ENCODE data around the gene CALD1.

CALD1 gene

DNA sequence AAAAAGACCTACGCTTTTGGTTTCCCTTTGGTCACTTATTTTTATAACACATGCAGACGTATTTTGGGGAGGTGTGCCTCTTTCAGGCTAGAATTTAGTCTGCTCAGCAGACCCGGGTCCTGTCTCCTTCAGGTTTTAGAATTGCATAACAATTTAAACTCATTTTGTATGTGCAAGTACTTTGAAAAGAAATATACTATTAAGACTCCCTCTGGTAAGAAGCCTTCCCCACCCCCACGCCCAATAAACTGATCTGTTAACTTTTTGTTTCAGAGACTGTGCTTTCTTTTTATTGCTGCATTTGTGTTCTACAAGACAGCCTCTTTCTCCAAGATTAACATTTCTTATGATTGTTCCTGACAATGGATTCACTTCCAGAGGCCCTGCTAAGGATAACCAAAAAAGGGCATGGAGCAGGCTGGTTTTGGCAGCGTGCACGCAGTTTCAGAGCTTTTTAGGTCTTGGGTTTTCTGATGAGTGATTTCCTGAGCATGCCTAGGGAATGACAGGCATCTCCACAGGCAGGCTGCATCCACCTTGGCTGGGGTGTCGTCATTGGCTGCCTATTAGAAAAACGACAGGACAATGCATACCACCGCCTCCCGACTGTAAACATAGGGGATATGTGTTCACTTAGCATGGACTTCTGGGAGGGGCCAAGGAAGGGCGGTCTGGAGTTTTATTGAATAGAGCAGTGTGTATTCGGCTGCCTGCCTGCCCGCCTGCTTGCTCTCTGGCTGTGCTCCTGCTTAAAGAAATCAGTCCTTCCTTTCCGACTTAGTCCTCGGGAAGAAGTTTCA is at the start of gene CALD1:
Gene CALD1, plus strand, starts transcription at position 694 of the 800 bp plus-strand sequence. CDS start 88,100 bp downstream, outside the sequence.
- no peak for DNase-seq

DNA sequence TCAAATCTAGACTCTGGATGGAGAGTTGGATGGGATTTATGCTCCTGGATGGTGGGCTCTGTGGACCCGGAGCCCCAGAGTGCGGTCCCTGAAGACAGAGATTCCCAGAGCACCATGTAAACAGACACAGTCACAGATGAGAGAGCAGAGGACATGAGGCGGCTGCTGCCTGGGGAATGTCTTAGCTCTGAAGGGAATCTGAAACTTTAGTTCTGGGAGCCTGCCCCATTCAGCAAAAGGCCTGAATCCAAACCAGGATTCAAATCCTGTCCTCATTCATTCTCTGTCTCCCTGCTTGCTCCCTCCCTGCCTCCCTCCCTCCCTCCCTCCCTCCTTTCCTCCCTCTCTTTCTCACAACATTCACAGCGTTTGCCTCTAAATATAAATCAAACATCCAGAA is 49.5 kb upstream of the CALD1 start:
- DNase-seq, result no peak

DNA sequence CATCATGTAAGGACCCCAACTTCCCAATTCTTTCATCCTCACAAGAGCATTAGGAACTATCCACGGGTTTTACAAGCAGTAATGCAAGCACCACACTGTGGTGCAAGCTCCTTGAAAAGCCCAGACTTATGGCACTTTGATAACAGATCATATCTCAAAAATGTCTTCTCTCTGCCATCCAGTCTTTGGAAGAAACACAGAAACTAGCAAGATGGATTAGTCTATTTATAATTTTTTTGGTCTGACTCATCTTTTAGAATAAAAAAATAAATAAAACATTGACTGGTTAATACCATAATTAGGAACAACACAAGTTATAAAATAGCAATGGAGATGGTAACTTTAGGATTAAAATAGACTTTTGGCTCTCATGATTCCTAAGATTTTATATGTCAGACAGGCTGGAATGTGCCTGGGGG is 49.0 kb upstream of the CALD1 start:
- DNase-seq, result peak; percentile 14

DNA sequence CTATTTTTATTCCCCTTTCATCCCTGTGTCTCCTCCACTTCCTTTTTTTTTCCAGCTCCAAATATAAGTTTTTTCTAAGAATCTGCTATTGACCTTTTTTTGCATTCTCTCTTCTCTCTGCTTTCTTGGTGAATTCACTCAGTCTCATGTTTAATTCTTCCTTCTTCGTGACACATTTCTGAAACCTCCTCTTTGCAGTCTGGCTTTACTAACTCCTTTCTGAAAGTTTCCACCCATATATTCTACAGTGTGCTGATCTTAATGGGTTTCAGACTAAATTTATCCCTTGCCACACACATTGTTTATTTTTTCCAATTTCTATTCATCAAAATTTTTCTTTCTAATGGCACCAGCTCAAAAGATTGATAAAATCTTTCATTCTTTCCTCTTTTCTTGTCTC is 47.8 kb upstream of the CALD1 start:
- no peak for DNase-seq

DNA sequence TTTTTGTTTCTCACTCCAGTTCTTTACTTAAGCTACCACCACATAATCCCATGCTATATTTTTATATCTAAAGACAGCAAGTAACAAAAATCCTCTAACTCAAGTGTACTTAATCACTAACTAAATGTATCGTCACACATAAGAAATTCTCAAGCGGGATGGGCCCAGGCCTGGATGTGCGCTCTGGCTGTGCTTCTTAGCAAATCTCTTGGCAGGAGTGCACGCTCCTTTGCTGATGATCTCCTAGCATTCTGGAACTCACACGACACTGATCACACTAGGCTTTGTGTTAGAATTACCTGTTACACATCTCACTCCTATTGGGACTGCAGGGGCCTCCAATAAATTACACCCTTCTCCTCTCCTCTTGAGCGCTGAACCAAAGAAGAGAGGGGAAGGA is 46.7 kb upstream of the CALD1 start:
- DNase-seq, result no peak

GRCh38 chr7:134736381-134736780 is 43.1 kb upstream of the CALD1 start:
- DNase-seq, result no peak

GRCh38 chr7:134737566-134738345 is 41.7 kb upstream of the CALD1 start:
- DNase-seq, result peak; percentile 98

DNA sequence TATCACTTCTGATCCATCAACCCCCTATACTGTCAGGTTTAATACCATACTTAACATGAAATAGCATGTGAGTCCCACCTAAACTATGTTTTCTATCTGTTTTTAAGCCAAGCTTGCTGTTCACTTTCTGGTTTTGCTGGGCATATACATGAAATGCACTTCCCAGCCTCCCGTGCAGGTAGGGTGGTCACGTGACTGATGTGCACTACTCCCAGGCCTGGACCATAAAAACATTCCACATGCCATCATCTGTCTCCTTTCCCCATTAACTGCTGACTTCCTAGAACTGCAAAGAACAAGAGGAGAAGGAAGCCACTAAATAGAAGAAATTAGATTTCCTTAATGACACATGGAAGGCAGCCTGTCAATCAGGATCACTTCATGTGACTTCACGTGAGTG is 40.1 kb upstream of the CALD1 start:
- peak; percentile 23 for DNase-seq

GRCh38 chr7:134740376-134740775 is 39.1 kb upstream of the CALD1 start:
- DNase-seq, result no peak

GRCh38 chr7:134741907-134742635 is 37.4 kb upstream of the CALD1 start:
- no peak for DNase-seq

- no peak for DNase-seq
Observed at GRCh38 chr7:134742688-134743350, 36.6 kb upstream of the CALD1 start.

DNA sequence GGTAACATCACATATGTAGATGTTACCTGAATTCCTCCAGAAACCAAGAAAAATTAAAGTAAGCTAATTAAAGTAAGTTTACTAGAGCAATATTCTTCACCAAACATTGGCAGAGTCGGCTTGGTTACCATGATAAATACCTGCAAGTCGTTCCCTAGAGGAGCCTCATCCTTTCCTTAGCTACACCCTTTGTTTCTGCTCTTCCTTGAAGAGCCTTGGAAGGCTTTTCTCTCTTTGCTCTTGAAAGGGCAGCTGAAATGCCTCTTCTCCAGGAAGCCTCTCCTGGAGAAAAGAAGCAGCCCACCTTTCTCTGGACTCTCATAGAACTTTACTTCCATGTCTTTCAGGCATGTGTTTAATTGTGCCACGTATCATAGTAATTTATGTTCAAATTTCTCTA is 34.9 kb upstream of the CALD1 start:
- DNase-seq, result no peak

DNA sequence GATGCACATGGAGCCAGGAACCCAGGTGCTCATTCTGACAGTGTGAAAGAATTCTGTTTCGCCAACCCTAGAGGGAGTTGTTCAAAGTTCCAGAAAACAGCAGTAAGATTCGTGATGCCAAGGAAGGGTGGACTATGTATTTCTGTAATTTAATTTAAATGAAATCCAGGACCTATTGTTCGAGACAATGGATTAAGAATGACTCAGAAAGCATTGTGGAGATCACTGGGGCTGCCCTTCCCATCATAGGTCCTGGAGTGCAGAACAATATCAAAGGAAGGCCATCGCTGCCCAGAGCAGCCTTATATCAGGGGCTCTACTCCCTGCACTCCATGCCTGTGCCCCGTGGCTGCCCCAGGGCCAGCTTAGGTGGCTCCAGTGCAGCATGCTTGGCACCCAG is 32.1 kb upstream of the CALD1 start:
- no peak for DNase-seq

- DNase-seq, result peak; percentile 58
Observed at GRCh38 chr7:134750083-134751062, 29.1 kb upstream of the CALD1 start.

GRCh38 chr7:134752006-134752760 is 27.3 kb upstream of the CALD1 start:
- DNase-seq, result peak; percentile 59

- DNase-seq, result peak; percentile 49
Observed at GRCh38 chr7:134755422-134756022, 23.9 kb upstream of the CALD1 start.

GRCh38 chr7:134757938-134758337 is 21.5 kb upstream of the CALD1 start:
- no peak for DNase-seq

- DNase-seq, result no peak
Observed at GRCh38 chr7:134758981-134759380, 20.5 kb upstream of the CALD1 start.

GRCh38 chr7:134761266-134761665 is 18.2 kb upstream of the CALD1 start:
- no peak for DNase-seq

DNA sequence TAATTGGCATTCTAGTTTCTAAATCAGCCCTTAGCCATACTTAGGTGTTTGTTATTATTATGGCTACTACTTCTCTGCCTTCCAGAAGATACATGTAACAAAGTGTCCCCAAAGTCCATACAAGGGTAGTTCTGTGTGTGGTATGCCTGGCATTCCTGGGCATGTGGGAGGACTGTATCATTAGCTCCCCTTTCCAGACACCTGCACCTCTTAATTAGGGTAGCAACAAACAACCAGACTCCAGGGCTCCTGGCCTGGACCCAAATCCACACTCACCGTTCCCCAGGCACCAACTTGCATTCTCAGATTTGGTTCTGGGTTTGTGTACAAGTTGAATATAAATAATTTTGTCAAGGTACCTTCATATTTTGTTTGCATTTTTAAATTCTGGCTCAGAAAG is 15.5 kb upstream of the CALD1 start:
- DNase-seq, result no peak

All from inflammatory macrophage treated with lipopolysaccharide for 4 hours (primary cell).